Measurements from ENCODE around the gene PLEKHH1. TPM values are rescaled to one million over a fixed set of nuclear protein-coding genes. Genes with fewer than 3 reads are reported as not detected.
A peak's percentile ranks its signal among the peaks of the same experiment; 100 is the strongest.

The PLEKHH1 gene
- total and polyA plus RNA-seq, 7 donors, result 1.1 to 4.5 (median 2.5) TPM

GRCh38 chr14:67512463-67513310, 20.4 kb upstream of the PLEKHH1 start:
- no peaks in the 10 kb centered on the region for H3K36me3 ChIP-seq (ENCODE audit: insufficient read depth in 1 of 2, low read depth in 1 of 2)
- 78 to 83% (median 82%) methylated on average over 8 of the region's 8 CpGs for WGBS, 3 donors
- H3K9me3 ChIP-seq, result no peaks in the 10 kb centered on the region
- ATAC-seq (no peak), DNase-seq (no peak)
- intact Hi-C loops (cut with DNase I), result no loop called here
- H3K27me3 ChIP-seq (ENCODE audit: insufficient read depth in 3 of 3, low read length in 2 of 3), result no peaks in the 10 kb centered on the region
- no peak overlapping the region for H3K4me3 ChIP-seq
- TF ChIP-seq, protein P1, sequence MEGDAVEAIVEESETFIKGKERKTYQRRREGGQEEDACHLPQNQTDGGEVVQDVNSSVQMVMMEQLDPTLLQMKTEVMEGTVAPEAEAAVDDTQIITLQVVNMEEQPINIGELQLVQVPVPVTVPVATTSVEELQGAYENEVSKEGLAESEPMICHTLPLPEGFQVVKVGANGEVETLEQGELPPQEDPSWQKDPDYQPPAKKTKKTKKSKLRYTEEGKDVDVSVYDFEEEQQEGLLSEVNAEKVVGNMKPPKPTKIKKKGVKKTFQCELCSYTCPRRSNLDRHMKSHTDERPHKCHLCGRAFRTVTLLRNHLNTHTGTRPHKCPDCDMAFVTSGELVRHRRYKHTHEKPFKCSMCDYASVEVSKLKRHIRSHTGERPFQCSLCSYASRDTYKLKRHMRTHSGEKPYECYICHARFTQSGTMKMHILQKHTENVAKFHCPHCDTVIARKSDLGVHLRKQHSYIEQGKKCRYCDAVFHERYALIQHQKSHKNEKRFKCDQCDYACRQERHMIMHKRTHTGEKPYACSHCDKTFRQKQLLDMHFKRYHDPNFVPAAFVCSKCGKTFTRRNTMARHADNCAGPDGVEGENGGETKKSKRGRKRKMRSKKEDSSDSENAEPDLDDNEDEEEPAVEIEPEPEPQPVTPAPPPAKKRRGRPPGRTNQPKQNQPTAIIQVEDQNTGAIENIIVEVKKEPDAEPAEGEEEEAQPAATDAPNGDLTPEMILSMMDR (IDR thresholded peaks at IDR 0.05), result no peak
- H3K27ac ChIP-seq, result no peak overlapping the region
- no peaks in the 10 kb centered on the region for H3K4me1 ChIP-seq

GRCh38 chr14:67513631-67514108, 19.4 kb upstream of the PLEKHH1 start:
- intact Hi-C loops (cut with DNase I), result no loop called here
- TF ChIP-seq, protein P1 (IDR thresholded peaks at IDR 0.05), result no peak
- Histone ChIP-seq H3K36me3 (ENCODE audit: insufficient read depth in 1 of 2, low read depth in 1 of 2) (no peaks in the 10 kb centered on the region), H3K4me1 (no peaks in the 10 kb centered on the region), H3K9me3 (no peaks in the 10 kb centered on the region), H3K4me3 (no peak overlapping the region), H3K27ac (no peak overlapping the region), H3K27me3 (ENCODE audit: insufficient read depth in 3 of 3, low read length in 2 of 3) (no peaks in the 10 kb centered on the region)
- ATAC-seq, result no peak
- whole genome bisulfite sequencing, 3 donors, result 91 to 100% (median 96%) methylated on average over 1 of the region's 1 CpG
- no peak for DNase-seq

GRCh38 chr14:67514203-67514607, 18.9 kb upstream of the PLEKHH1 start:
- intact Hi-C loops (cut with DNase I), result no loop called here
- WGBS, 3 donors, result 12 to 39% (median 23%) methylated on average over 9 of the region's 9 CpGs

DNA sequence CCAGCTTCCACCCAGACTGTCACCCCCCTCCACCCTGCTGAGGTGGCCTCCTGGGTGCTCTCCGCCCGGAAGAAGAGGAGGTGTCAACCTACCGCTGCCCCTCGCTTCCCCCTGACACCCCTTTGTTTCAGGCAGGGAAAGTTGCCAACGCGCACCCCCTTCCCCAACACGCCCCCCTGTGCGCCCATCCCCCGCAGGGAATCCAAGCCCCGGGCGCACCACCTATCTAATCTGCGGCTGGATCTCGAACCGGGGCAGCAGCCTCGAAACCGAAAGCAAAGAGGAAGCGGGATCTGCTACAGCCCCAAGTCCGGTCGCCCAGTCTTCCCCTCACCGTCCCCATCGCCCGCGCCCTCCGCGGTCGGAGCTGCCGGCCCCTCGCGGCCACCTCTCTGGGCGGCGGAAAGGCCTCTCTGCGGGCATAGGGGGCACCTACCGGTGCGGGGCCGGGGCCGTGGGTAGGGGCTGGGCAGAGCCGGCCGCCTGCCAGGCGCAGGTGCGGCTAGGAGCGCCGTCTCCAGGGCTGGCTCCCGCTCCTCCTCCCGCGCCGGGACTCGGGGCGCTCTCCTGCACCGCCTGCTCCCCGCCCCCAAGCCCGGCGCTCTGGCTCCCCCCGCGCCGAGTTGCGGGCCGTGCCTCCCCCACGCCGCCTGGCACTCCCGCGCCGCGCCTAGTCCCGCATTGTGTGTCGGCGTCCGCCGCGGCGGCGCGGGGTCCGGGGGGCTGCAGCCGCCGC, 18.3 kb upstream of the PLEKHH1 start:
- intact Hi-C loops (cut with DNase I), result no loop called here
- no peaks in the 10 kb centered on the region for H3K4me1 ChIP-seq
- 0 to 1% (median 1%) methylated on average over 37 to 73 of the region's 75 CpGs for WGBS, 3 donors
- ATAC-seq (peak; percentile 32 to 66 (median 46)), DNase-seq (peak; percentile 37 to 66)
- TF ChIP-seq, protein P1 (IDR thresholded peaks at IDR 0.05), result no peak
- H3K36me3 ChIP-seq (ENCODE audit: insufficient read depth in 1 of 2, low read depth in 1 of 2), result no peaks in the 10 kb centered on the region
- no peaks in the 10 kb centered on the region for H3K9me3 ChIP-seq
- H3K27ac ChIP-seq, result no peak overlapping the region
- H3K4me3 ChIP-seq, result peak overlapping the region; percentile 93
- H3K27me3 ChIP-seq (ENCODE audit: insufficient read depth in 3 of 3, low read length in 2 of 3), result no peaks in the 10 kb centered on the region

More at GRCh38 chr14:67514203-67514607, 18.9 kb upstream of the PLEKHH1 start:
- peak overlapping the region; percentile 93 for H3K4me3 ChIP-seq
- H3K27ac ChIP-seq, result no peak overlapping the region
- no peaks in the 10 kb centered on the region for H3K36me3 ChIP-seq (ENCODE audit: insufficient read depth in 1 of 2, low read depth in 1 of 2)
- H3K9me3 ChIP-seq, result no peaks in the 10 kb centered on the region
- peak; percentile 32 to 64 for DNase-seq
- H3K27me3 ChIP-seq (ENCODE audit: insufficient read depth in 3 of 3, low read length in 2 of 3), result no peaks in the 10 kb centered on the region
- H3K4me1 ChIP-seq, result no peaks in the 10 kb centered on the region
- peak in 3 of 4 donors; percentile 18 to 62 (median 35) for ATAC-seq
- TF ChIP-seq, protein P1 (IDR thresholded peaks at IDR 0.05), result no peak
